GM12878 (cell line): ENCODE results near the gene HBA1. TPM values are rescaled to one million over a fixed set of nuclear protein-coding genes. Genes with fewer than 3 reads are reported as not detected.

ENCODE experiments used
- ATAC-seq: fragments of 200-7000 bp; cut with Tn5 transposase; 3 replicates; pipeline ENCODE4 v1.9.1; 2020; ENCODE audit warnings: mild to moderate bottlenecking, moderate library complexity
- BruUV-seq: library from RNA; stranded (reverse); fragments of 400-500 nt; replicated peaks from 2 replicates; lab custom pipeline; 2021; lab: Mats Ljungman, UMichigan
- CTCF ChIA-PET: fragments of 300-600 bp; sonication (Branson Sonifier 250); formaldehyde crosslinking; extraction: SDS; loops from one replicate; lab custom pipeline; 2021; ENCODE audit warnings: inconsistent platforms; lab: Yijun Ruan, JAX
- POLR2A ChIA-PET: fragments of 350-600 bp; formaldehyde crosslinking; extraction: SDS; loops from one replicate; lab custom pipeline; 2021; ENCODE audit warnings: inconsistent platforms; lab: Charles Lee
- RAD21 ChIA-PET: fragments of 300-600 bp; sonication (Branson Sonifier 250); formaldehyde crosslinking; loops from one replicate; lab custom pipeline; 2023; ENCODE audit warnings: antibody characterized with exemption; ENCODE audit not compliant: unreplicated experiment; lab: Charles Lee
- SMC1A ChIA-PET: fragments of 300-600 bp; sonication (Branson Sonifier 250); formaldehyde crosslinking; loops from one replicate; lab custom pipeline; 2023; ENCODE audit not compliant: unreplicated experiment, uncharacterized antibody; lab: Charles Lee
- DNase-seq: peaks from one replicate; pipeline ENCODE4 v3.0.0-alpha.2; 2011; ENCODE audit warnings: low read depth, low spot score
- FAIRE-seq: peaks from 3 replicates; lab custom pipeline; 2011; peaks lifted over from hg19 to GRCh38; lab: Jason Lieb, UNC
- H2AFZ ChIP-seq: 2 replicates; pipeline ENCODE4 v1.6.0; 2011; ENCODE audit warnings: low read depth, low read length, control low read depth; ENCODE audit not compliant: control insufficient read depth
- H3K27ac ChIP-seq: 2 replicates; pipeline ENCODE4 v1.5.1; 2011; ENCODE audit warnings: control low read depth; ENCODE audit not compliant: control insufficient read depth, insufficient read depth
- H3K27me3 ChIP-seq, 2 experiments: replicated peaks in 1 of 2; 2 replicates each; pipeline versions ENCODE4 v1.6.0 to v1.6.1; 2011; ENCODE audit warnings: low read length in 1 of 2; ENCODE audit not compliant: control insufficient read depth in 2 of 2, insufficient read depth in 2 of 2
- H3K36me3 ChIP-seq, 2 experiments: 2 replicates each; pipeline ENCODE4 v1.5.1; 2011; ENCODE audit warnings: low read length in 1 of 2; ENCODE audit not compliant: control insufficient read depth in 2 of 2, insufficient read depth in 2 of 2
- H3K4me1 ChIP-seq: 2 replicates; pipeline ENCODE4 v1.6.1; 2011; ENCODE audit warnings: mild to moderate bottlenecking, low read length, moderate library complexity, mixed read lengths; ENCODE audit not compliant: control insufficient read depth, insufficient read depth
- H3K4me2 ChIP-seq: 2 replicates; pipeline ENCODE4 v1.6.0; 2011; ENCODE audit warnings: control low read depth; ENCODE audit not compliant: control insufficient read depth, insufficient read depth
- H3K4me3 ChIP-seq: fragments of 200-600 bp; sonication (generic); 2 replicates; pipeline ENCODE4 v1.5.1; 2016
- H3K79me2 ChIP-seq: 2 replicates; pipeline ENCODE4 v1.6.0; 2011; ENCODE audit warnings: low read length; ENCODE audit not compliant: control insufficient read depth, insufficient read depth
- H3K9ac ChIP-seq: 2 replicates; pipeline ENCODE4 v1.8.0; 2011; ENCODE audit warnings: low read length, control low read depth, mixed read lengths; ENCODE audit not compliant: control insufficient read depth, insufficient read depth
- H3K9me3 ChIP-seq: replicated peaks from 3 replicates; pipeline ENCODE4 v1.5.1; 2011; ENCODE audit warnings: mild to moderate bottlenecking, low read length; ENCODE audit not compliant: control insufficient read depth, insufficient read depth
- H4K20me1 ChIP-seq: 2 replicates; pipeline ENCODE4 v1.6.0; 2011; ENCODE audit not compliant: control insufficient read depth, insufficient read depth
- CHD1 ChIP-seq: IDR thresholded peaks from 2 replicates; pipeline ENCODE4 v1.6.1; 2012; ENCODE audit warnings: low read depth, low read length, improper control_type of control experiment
- CREM ChIP-seq: IDR thresholded peaks from 2 replicates; pipeline ENCODE4 v1.6.1; 2014; ENCODE audit warnings: antibody characterized with exemption, low read depth
- ETV6 ChIP-seq, 2 experiments: fragments of 450-650 bp in 1 of 2; IDR thresholded peaks in 1 of 2; conservative IDR thresholded peaks in 1 of 2; 2 replicates each; pipeline ENCODE4 v1.6.1; 2014; ENCODE audit warnings: antibody characterized with exemption in 1 of 2, borderline replicate concordance in 1 of 2, low read depth in 1 of 2, mild to moderate bottlenecking in 1 of 2, moderate library complexity in 1 of 2
- EZH2 ChIP-seq: IDR thresholded peaks from 2 replicates; pipeline ENCODE4 v1.6.1; 2012; ENCODE audit warnings: low read depth, mild to moderate bottlenecking, control low read depth, inconsistent platforms, low read length, borderline replicate concordance; ENCODE audit not compliant: control insufficient read depth
- HDGF ChIP-seq: fragments of 450-650 bp; IDR thresholded peaks from 2 replicates; pipeline ENCODE4 v1.6.1; 2016; ENCODE audit warnings: antibody characterized with exemption
- NBN ChIP-seq: fragments of 450-650 bp; IDR thresholded peaks from 2 replicates; pipeline ENCODE4 v1.6.1; 2016
- NFYA ChIP-seq: IDR thresholded peaks from 2 replicates; pipeline ENCODE4 v1.6.1; 2011; ENCODE audit warnings: low read depth, mild to moderate bottlenecking, low read length, improper control_type of control experiment, borderline replicate concordance
- PML ChIP-seq: IDR thresholded peaks from 2 replicates; pipeline ENCODE4 v1.6.1; 2012; ENCODE audit warnings: low read length, inconsistent platforms
- RAD21 ChIP-seq: IDR thresholded peaks from 2 replicates; pipeline ENCODE4 v1.6.1; 2011; ENCODE audit warnings: mild to moderate bottlenecking, low read depth, low read length, moderate library complexity; ENCODE audit not compliant: insufficient read depth
- SIN3A ChIP-seq: IDR thresholded peaks from 2 replicates; pipeline ENCODE4 v1.6.1; 2012; ENCODE audit warnings: low read depth, low read length, improper control_type of control experiment
- SPI1 ChIP-seq: IDR thresholded peaks from 2 replicates; pipeline ENCODE4 v1.6.1; 2011; ENCODE audit warnings: low read depth, mild to moderate bottlenecking, low read length, moderate library complexity, borderline replicate concordance; ENCODE audit not compliant: insufficient read depth
- SRF ChIP-seq, 2 experiments: IDR thresholded peaks; 2 replicates each; pipeline ENCODE4 v1.6.1; 2011; ENCODE audit warnings: low read depth in 2 of 2, low read length in 2 of 2, mild to moderate bottlenecking in 1 of 2, moderate library complexity in 1 of 2
- STAT1 ChIP-seq: fragments of 450-650 bp; conservative IDR thresholded peaks from 2 replicates; pipeline ENCODE4 v1.6.1; 2014; ENCODE audit warnings: antibody characterized with exemption, mild to moderate bottlenecking
- WGBS: methylation state at CpG from one replicate; pipeline ENCODE4 v1.1.6; 2016; ENCODE audit warnings: low lambda C conversion rate; ENCODE audit not compliant: insufficient replicate concordance, insufficient coverage; ENCODE audit errors: missing lambda C conversion rate; 5-methylcytosine and 5-hydroxymethylcytosine counted together
- in situ Hi-C: fragments of 300-500 bp; cut with MboI; formaldehyde crosslinking; loops from 9 replicates; pipeline ENCODE4 v1.14.3; 2018; ENCODE audit warnings: mixed read lengths
- intact Hi-C: fragments of 100-400 bp; cut with micrococcal nuclease; formaldehyde crosslinking; loops from one replicate; pipeline ENCODE4 v1.14.2; 2022; ENCODE audit not compliant: unreplicated experiment
- polyA plus RNA-seq, 11 experiments: library from polyadenylated mRNA; depleted of rRNA in 4 of 11; unstranded in 6 of 11; stranded (reverse) in 5 of 11; fragments of >200 nt; fragmentation: Nextera tagmentation in 4 of 11; fragmentation: Illumina TruSeq in 1 of 11; extraction: Ambion mirVana in 4 of 11; extraction: Trizol in 1 of 11; gene quantifications; 1 replicate in 1 of 11; 2 replicates in 10 of 11; pipeline versions ENCODE4 v1.2.1 to v1.2.3, GENCODE V29; 2011 to 2016; ENCODE audit warnings: inconsistent platforms in 2 of 11, missing spikeins in 2 of 11, low read depth in 1 of 11
- total RNA-seq, 4 experiments: library from RNA; depleted of rRNA in 3 of 4; stranded (reverse); fragments of >200 nt in 3 of 4; fragmentation: Illumina TruSeq in 1 of 4; extraction: Trizol in 1 of 4; gene quantifications; 2 replicates each; pipeline versions ENCODE4 v1.2.1 to v1.2.3, GENCODE V29; 2013 to 2021
- TF ChIP-seq, protein P1 (sequence below): IDR thresholded peaks from 2 replicates; pipeline ENCODE4 v1.6.1; 2011; ENCODE audit warnings: borderline replicate concordance, low read depth, mild to moderate bottlenecking, moderate library complexity, mixed read lengths, low read length; ENCODE audit not compliant: insufficient read depth; ENCODE audit errors: extremely low read length

HBA1 gene
- total and polyA plus RNA-seq, 10 of the 15 experiments (the other 5 are each of a cell fraction or from before 2014, with no cell fraction given) = 0.28 to 3.5 (median 0.83) TPM; not detected in 5

DNA sequence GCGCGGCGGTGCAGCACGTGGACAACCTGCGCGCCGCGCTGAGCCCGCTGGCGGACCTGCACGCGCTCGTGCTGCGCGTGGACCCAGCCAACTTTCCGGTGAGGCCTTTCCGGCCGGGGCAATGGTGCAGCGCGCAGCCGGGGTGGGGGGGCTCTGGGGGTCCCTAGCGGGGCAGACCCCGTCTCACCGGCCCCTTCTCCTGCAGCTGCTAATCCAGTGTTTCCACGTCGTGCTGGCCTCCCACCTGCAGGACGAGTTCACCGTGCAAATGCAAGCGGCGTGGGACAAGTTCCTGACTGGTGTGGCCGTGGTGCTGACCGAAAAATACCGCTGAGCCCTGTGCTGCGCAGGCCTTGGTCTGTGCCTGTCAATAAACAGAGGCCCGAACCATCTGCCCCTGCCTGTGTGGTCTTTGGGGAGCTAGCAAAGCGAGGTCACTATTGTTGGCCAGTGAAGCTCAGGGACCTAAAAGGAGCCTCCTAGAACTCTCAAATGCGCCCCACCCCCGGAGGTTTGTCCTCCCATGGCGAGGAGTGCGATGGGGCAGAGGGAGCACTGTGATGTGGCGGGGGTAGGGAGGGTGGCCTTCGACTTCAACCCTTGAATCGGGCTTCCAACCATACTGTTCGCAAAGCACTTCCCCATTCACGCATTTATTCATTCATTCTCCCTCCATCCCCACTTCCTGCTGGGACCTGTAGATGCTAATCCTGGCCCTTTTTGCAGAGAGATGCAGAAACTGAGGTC lies 9.9 kb upstream of the HBA1 start:
- ChIA-PET POLR2A (no interaction called here), RAD21 (no interaction called here), CTCF (interaction anchor here (1.3 kb wide), 1 partner anchor 60 kb away, joined by 3 read pairs; no protein-coding TSS in a partner anchor), SMC1A (no interaction called here)
- ATAC-seq (no peak), DNase-seq (no peak), FAIRE-seq (no peak)
- Histone ChIP-seq H3K27me3 (peaks cover 9 to 24% of the 10 kb centered on the region in 2 experiments), H3K27ac (no peak overlapping the region), H3K4me2 (no peak overlapping the region), H2AFZ (no peak overlapping the region), H3K36me3 (no peaks in the 10 kb centered on the region), H3K9ac (no peak overlapping the region), H3K79me2 (no peaks in the 10 kb centered on the region), H4K20me1 (no peaks in the 10 kb centered on the region), H3K4me3 (no peak overlapping the region), H3K4me1 (peaks cover 3% of the 10 kb centered on the region; the same call in 1 of the 2 replicates), H3K9me3 (no peaks in the 10 kb centered on the region)
- TF ChIP-seq SPI1 (0 out of 2 replicates have a peak, but pooled peaks have one; percentile 11), PML (no peak)
- intact Hi-C loops = no loop called here
- no TSS peak for BruUV-seq
- in situ Hi-C loops = no loop called here
- WGBS = 43% methylated on average over 39 of the region's 45 CpGs

GRCh38 chr16:167122-167690 lies 9.3 kb upstream of the HBA1 start:
- DNase-seq (no peak), FAIRE-seq (no peak), ATAC-seq (no peak)
- Histone ChIP-seq H4K20me1 (no peaks in the 10 kb centered on the region), H3K79me2 (no peaks in the 10 kb centered on the region), H3K4me2 (no peak overlapping the region), H3K27ac (no peak overlapping the region), H3K27me3 (peaks cover 9 to 24% of the 10 kb centered on the region in 2 experiments), H3K9ac (no peak overlapping the region), H3K36me3 (no peaks in the 10 kb centered on the region), H3K4me3 (no peak overlapping the region), H2AFZ (no peak overlapping the region), H3K4me1 (peaks cover 3% of the 10 kb centered on the region; the same call in 1 of the 2 replicates), H3K9me3 (no peaks in the 10 kb centered on the region)
- CTCF ChIA-PET = interaction anchor here (1.3 kb wide), 1 partner anchor 61 kb away, joined by 3 read pairs; no protein-coding TSS in a partner anchor
- no TSS peak for BruUV-seq
- POLR2A ChIA-PET = no interaction called here
- intact Hi-C loops = no loop called here
- 16% methylated on average over 11 of the region's 11 CpGs for WGBS
- SMC1A ChIA-PET = no interaction called here
- RAD21 ChIA-PET = no interaction called here
- in situ Hi-C loops = no loop called here
- no peak for TF ChIP-seq CHD1
- no peak for TF ChIP-seq RAD21
- no peak for TF ChIP-seq HDGF
- TF ChIP-seq CREM = no peak
- TF ChIP-seq NFYA = no peak
- no peak for TF ChIP-seq NBN
- TF ChIP-seq, protein P1, sequence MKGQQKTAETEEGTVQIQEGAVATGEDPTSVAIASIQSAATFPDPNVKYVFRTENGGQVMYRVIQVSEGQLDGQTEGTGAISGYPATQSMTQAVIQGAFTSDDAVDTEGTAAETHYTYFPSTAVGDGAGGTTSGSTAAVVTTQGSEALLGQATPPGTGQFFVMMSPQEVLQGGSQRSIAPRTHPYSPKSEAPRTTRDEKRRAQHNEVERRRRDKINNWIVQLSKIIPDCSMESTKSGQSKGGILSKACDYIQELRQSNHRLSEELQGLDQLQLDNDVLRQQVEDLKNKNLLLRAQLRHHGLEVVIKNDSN = no peak
- TF ChIP-seq SRF (IDR thresholded peaks at IDR 0.05; ENCODE audit: low read depth in 2 of 2, low read length in 2 of 2) = no peak
- TF ChIP-seq EZH2 = no peak
- no peak for TF ChIP-seq SIN3A
- no peak for TF ChIP-seq STAT1
- TF ChIP-seq ETV6 (conservative IDR thresholded peaks at IDR 0.05 in 1 of 2, IDR thresholded peaks at IDR 0.05 in 1 of 2; ENCODE audit: borderline replicate concordance in 1 of 2, low read depth in 1 of 2) = no peak
